Uterus (tissue), 2 donors: ENCODE results near the gene SLC25A34.

Experiments used
- CTCF ChIP-seq, 4 experiments: fragments of 200-600 bp in 2 of 4; fragments of 450-650 bp in 2 of 4; sonication (generic) in 2 of 4; IDR thresholded peaks; one replicate each; pipeline ENCODE4 v1.5.1; 2016 to 2019; ENCODE audit warnings: antibody characterized with exemption in 4 of 4, mild to moderate bottlenecking in 2 of 4, moderate library complexity in 1 of 4
- POLR2A ChIP-seq, 2 donors: fragments of 450-650 bp; IDR thresholded peaks; one replicate each; pipeline ENCODE4 v1.6.1; 2016; ENCODE audit warnings: antibody characterized with exemption in 2 of 2, mild to moderate bottlenecking in 1 of 2, moderate library complexity in 1 of 2

DNA sequence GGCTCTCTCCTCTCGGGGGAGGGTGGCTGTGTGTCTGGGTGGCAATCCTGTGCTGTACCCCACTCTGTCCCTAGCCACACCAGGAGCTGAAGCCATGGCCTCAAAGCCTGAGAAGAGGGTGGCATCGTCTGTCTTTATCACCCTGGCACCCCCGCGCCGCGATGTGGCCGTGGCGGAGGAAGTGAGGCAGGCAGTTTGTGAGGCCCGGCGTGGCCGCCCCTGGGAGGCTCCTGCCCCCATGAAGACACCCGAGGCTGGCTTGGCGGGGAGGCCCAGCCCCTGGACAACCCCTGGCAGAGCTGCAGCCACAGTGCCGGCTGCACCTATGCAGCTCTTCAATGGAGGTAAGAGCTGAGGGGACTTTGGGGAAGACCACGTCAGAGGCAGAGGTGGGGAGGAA lies 28.8 kb downstream of the SLC25A34 start:
- no peak for TF ChIP-seq CTCF (IDR thresholded peaks at IDR 0.05)
- no peak for TF ChIP-seq POLR2A (IDR thresholded peaks at IDR 0.05)
